Thoracic aorta endothelial cell (primary cell): ENCODE results near the gene OR2T12. TPM values are rescaled to one million over a fixed set of nuclear protein-coding genes. Genes with fewer than 3 reads are reported as not detected.

Source experiments
- total RNA-seq: library from RNA; depleted of rRNA; stranded (reverse); fragments of >200 nt; gene quantifications from 2 replicates; pipeline ENCODE4 v1.2.3, GENCODE V29; 2012

The OR2T12 gene, protein sequence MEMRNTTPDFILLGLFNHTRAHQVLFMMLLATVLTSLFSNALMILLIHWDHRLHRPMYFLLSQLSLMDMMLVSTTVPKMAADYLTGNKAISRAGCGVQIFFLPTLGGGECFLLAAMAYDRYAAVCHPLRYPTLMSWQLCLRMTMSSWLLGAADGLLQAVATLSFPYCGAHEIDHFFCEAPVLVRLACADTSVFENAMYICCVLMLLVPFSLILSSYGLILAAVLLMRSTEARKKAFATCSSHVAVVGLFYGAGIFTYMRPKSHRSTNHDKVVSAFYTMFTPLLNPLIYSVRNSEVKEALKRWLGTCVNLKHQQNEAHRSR
- total RNA-seq = not detected in 2 replicates

DNA sequence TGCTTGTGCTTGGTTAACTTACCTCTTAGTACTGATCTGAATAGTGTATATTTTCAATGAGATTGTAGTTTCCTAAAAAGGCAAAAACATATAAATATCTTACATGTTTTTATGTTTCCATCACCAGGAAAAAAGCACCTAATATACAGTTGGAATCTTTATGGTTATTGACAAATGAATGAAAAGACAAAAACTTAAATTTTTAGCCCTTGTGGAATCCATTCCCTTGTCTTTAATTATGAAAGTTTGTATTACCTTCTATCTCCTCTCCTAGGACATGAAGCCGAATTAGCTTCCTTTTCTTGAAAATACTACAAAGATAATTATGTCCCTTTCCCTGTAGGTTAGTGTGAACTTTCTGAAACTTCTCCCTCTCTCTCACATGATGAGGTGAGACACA is at the start of gene OR2T12:
TSS of gene OR2T12 (minus strand) at position 101 of the 400 bp plus-strand sequence. CDS start 7,846 bp downstream, outside the sequence.

DNA sequence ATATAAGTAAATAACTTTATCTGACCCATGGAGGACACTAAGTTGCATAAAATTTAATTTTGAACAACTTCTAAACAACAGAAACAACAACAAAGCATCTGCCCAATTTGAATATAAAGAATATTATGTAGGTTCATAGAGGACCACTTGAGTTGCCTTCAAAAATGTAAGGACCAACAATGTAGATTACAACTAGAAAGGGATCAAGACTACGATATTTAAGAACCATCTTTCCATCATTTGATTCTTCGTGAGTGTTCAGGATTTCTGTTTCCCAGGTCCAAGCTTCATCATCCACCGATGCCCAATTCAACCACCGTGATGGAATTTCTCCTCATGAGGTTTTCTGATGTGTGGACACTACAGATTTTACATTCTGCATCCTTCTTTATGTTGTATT is 45.3 kb upstream of the OR2T12 start, which contains the start of gene OR14C36:
TSS of gene OR14C36 (plus strand) at position 301 of the 400 bp plus-strand sequence. CDS start at position 301, 0 bp downstream.

DNA sequence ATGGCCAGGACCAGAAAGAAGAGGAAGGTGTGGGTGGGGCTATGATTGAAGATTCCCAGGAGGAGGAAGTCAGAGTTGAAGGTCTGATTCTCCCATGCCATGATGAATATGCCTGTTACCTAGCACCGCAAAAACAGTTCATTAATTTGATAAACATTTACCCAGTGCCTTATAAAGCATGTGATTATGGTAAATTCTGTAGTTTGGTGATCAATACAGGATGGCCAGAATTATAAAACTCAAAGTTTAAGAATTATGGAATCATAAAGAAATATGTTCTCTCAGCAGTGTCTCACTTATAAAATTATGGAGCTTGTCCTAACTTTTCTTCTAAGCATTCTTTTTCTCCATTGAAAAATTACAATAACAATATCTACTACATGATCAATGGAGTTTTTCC is 21.2 kb upstream of the OR2T12 start, which contains the start of gene OR2M7:
TSS of gene OR2M7 (minus strand) at position 101 of the 400 bp plus-strand sequence. CDS start at position 101, 0 bp downstream.

DNA sequence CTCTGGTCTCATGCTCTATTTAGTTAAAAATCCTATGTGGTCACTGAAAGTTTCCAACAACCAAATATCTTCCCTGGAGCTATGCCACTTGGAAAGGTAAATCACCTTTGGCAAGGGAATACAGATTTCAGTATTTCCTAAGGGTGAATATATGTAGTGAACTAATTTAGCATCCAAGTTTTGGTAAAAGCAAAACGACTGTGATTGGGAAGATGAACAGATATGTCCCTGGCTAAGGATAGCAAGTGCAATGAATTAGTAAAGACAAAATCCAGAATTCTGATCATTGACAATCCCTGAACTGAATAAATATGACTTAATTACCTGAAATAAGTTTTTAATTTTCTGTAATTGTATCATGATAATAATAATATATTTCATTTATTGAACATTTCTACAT is 25.3 kb downstream of the OR2T12 start, which contains the start of gene OR2T33:
TSS of gene OR2T33 (minus strand) at position 101 of the 400 bp plus-strand sequence. CDS start 4,162 bp downstream, outside the sequence.

Other genes with a start within 250 kb of the OR2T12 start
- not detected in 2 replicates for gene OR2L13, start 208.2 kb downstream of the OR2T12 start, total RNA-seq
- gene OR2M5, start 158.3 kb downstream of the OR2T12 start, total RNA-seq = not detected in 2 replicates
- gene OR2M2, start 128.6 kb downstream of the OR2T12 start, total RNA-seq = not detected in 2 replicates
- gene OR2M3, start 106.2 kb downstream of the OR2T12 start, total RNA-seq = not detected in 2 replicates
- gene OR2M4, start 72.0 kb downstream of the OR2T12 start, total RNA-seq = not detected in 2 replicates
- 0.13 TPM in 1 of 2 replicates, not detected in the other for gene OR2T33, start 25.4 kb downstream of the OR2T12 start, total RNA-seq
- gene OR2M7, start 21.1 kb upstream of the OR2T12 start, total RNA-seq = not detected in 2 replicates
- not detected in 2 replicates for gene OR14C36, start 45.4 kb upstream of the OR2T12 start, total RNA-seq
- not detected in 2 replicates for gene OR2T4, start 58.2 kb upstream of the OR2T12 start, total RNA-seq
- gene OR2T6, start 72.3 kb upstream of the OR2T12 start, total RNA-seq = not detected in 2 replicates
- gene OR2T1, start 99.6 kb upstream of the OR2T12 start, total RNA-seq = not detected in 2 replicates
- not detected in 2 replicates for gene OR2T2, start 142.2 kb upstream of the OR2T12 start, total RNA-seq
- gene OR2T3, start 169.9 kb upstream of the OR2T12 start, total RNA-seq = not detected in 2 replicates
- not detected in 2 replicates for gene OR2T5, start 185.2 kb upstream of the OR2T12 start, total RNA-seq
- gene OR2G6, start 204.6 kb upstream of the OR2T12 start, total RNA-seq = not detected in 2 replicates